Right lung (tissue), 5 donors: ENCODE data around the gene SPRN. TPM values are rescaled to one million over a fixed set of nuclear protein-coding genes. Genes with fewer than 3 reads are reported as not detected.

Experiments
- polyA plus RNA-seq, 5 donors: library from polyadenylated mRNA; unstranded; fragments of 120-200 nt; gene quantifications; one replicate each; pipeline versions ENCODE4 v1.2.1 to v1.2.3, GENCODE V29; 2013; ENCODE audit warnings: inconsistent platforms in 1 of 5, low replicate concordance in 1 of 5; ENCODE audit not compliant: insufficient read length in 5 of 5, insufficient read depth in 1 of 5

SPRN gene
- polyA plus RNA-seq, 5 donors: 2.6 to 6.6 (median 3.1) TPM

Other genes with a start within 250 kb of the SPRN start
- gene UTF1, start 194.4 kb downstream of the SPRN start, polyA plus RNA-seq: under 1 TPM in 1 of 5 donors, not detected in 4; 0.09 TPM
- under 1 TPM; 0.09 to 0.32 (median 0.21) TPM for gene VENTX, start 186.8 kb downstream of the SPRN start, polyA plus RNA-seq
- 1 to 10 TPM; 2.0 to 4.4 (median 2.6) TPM for gene ADAM8, start 147.8 kb downstream of the SPRN start, polyA plus RNA-seq
- gene TUBGCP2, start 115.8 kb downstream of the SPRN start, polyA plus RNA-seq: 10 to 100 TPM; 45.4 to 60.0 (median 54.9) TPM
- gene ZNF511, start 115.7 kb downstream of the SPRN start, polyA plus RNA-seq: 10 to 100 TPM; 39.1 to 55.9 (median 41.4) TPM
- gene CALY, start 87.7 kb downstream of the SPRN start, polyA plus RNA-seq: under 1 TPM in 3 of 5 donors, not detected in 2; 0.29 to 0.31 (median 0.31) TPM
- under 1 TPM in 4 of 5 donors, not detected in 1; 0.29 to 0.74 (median 0.61) TPM for gene PRAP1, start 77.3 kb downstream of the SPRN start, polyA plus RNA-seq
- gene FUOM, start 66.6 kb downstream of the SPRN start, polyA plus RNA-seq: 10 to 100 TPM in 2 of 5 donors, 1 to 10 TPM in 3; 6.7 to 13.9 (median 8.1) TPM
- 10 to 100 TPM; 66.9 to 92.0 (median 73.4) TPM for gene ECHS1, start 51.3 kb downstream of the SPRN start, polyA plus RNA-seq
- gene PAOX, start 45.4 kb downstream of the SPRN start, polyA plus RNA-seq: 1 to 10 TPM; 3.7 to 8.5 (median 5.7) TPM
- gene MTG1, start 30.5 kb downstream of the SPRN start, polyA plus RNA-seq: 10 to 100 TPM; 51.1 to 71.4 (median 62.9) TPM
- 1 to 10 TPM; 1.3 to 3.5 (median 2.3) TPM for gene SCART1, start 29.3 kb upstream of the SPRN start, polyA plus RNA-seq
- gene CYP2E1, start 102.7 kb upstream of the SPRN start, polyA plus RNA-seq: 1 to 10 TPM; 1.3 to 2.2 (median 2.0) TPM
- gene SYCE1, start 141.0 kb upstream of the SPRN start, polyA plus RNA-seq: under 1 TPM in 4 of 5 donors, not detected in 1; 0.09 to 0.28 (median 0.20) TPM
- not detected for gene FRG2B, start 202.2 kb upstream of the SPRN start, polyA plus RNA-seq